ENCODE data around the gene SYT9.
A peak's percentile ranks its signal among the peaks of the same experiment; 100 is the strongest.

The SYT9 gene

GRCh38 chr11:7353100-7353499 lies 101.4 kb downstream of the SYT9 start:
- DNase-seq (ENCODE audit: low read depth): peak; percentile 58
- no peak overlapping the region for H3K4me3 ChIP-seq (ENCODE audit: low read depth, low read length)
- TF ChIP-seq CTCF (IDR thresholded peaks at IDR 0.05; ENCODE audit: insufficient read depth, low read depth, low read length, missing control alignments): peak; percentile 64

GRCh38 chr11:7364660-7365059 lies 113.0 kb downstream of the SYT9 start:
- no peak for DNase-seq (ENCODE audit: low read depth)
- H3K4me3 ChIP-seq (ENCODE audit: low read depth, low read length): no peak overlapping the region
- no peak for TF ChIP-seq CTCF (IDR thresholded peaks at IDR 0.05; ENCODE audit: insufficient read depth, low read depth, low read length, missing control alignments)

DNA sequence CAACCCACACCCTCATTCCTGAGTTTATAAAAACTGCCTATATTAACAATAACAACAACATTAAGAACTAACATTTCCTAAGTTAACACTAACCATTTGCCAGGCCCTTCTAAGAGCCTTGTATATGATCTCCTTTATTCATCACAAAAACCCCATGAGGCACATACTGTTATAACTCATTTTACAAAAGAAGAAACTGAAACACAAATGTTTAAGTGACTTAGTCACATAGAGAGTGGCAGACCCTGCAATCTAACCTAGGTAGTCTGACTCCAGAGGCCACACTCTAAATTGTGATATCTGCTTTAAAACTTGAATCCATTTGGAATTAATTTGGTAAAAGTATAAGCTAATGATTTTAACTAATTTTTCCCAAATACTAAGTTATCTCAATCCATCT lies 116.1 kb downstream of the SYT9 start:
- no peak for TF ChIP-seq CTCF (IDR thresholded peaks at IDR 0.05; ENCODE audit: insufficient read depth, low read depth, low read length, missing control alignments)
- no peak for DNase-seq (ENCODE audit: low read depth)
- H3K4me3 ChIP-seq (ENCODE audit: low read depth, low read length): no peak overlapping the region

DNA sequence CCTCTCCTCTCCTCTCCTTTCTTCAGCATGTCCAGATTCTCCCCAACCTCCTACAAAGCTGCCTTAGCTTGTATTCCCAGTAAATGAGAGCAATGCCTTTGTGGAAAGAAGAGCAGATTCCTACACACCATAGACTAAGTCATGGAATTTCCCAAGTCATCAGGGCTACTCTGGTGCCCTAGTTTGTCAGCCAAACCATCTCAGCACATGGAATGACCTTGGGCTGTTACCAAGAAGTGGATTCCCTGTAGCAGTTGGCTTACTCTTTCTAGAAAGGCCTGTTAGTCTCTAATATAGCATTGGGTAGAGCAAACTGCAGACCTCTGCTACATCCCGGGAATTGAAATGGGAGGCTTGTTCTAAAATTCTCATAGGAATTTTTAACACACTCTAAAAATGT lies 124.7 kb downstream of the SYT9 start:
- no peak for DNase-seq (ENCODE audit: low read depth)
- no peak for TF ChIP-seq CTCF (IDR thresholded peaks at IDR 0.05; ENCODE audit: insufficient read depth, low read depth, low read length, missing control alignments)
- no peak overlapping the region for H3K4me3 ChIP-seq (ENCODE audit: low read depth, low read length)

DNA sequence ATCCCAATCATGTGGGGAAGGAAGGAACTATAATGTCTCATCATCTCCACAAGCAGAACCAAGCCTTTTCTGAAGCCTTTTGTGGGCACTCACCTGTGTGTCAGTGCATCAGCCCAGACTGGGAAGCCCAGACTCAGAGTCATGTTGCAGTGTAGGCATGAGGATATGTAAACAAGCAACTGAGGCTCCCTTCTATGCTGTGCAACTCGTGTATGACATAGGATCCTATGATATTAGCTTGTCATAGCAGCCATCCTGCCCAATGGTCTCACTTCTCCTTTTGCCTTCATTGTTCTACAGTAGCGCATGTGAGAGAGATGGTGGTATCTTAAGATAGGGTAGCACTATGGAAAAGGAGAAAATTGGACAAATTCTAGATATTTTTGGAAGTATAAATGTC lies 130.2 kb downstream of the SYT9 start:
- no peak overlapping the region for H3K4me3 ChIP-seq (ENCODE audit: low read depth, low read length)
- TF ChIP-seq CTCF (IDR thresholded peaks at IDR 0.05; ENCODE audit: insufficient read depth, low read depth, low read length, missing control alignments): no peak
- peak; percentile 5 for DNase-seq (ENCODE audit: low read depth)

- no peak for TF ChIP-seq CTCF (IDR thresholded peaks at IDR 0.05; ENCODE audit: insufficient read depth, low read depth, low read length, missing control alignments)
- H3K4me3 ChIP-seq (ENCODE audit: low read depth, low read length): no peak overlapping the region
- DNase-seq (ENCODE audit: low read depth): peak; percentile 15
These were observed 131.7 kb downstream of the SYT9 start for GRCh38 chr11:7383406-7383805.

GRCh38 chr11:7384691-7385090 lies 133.0 kb downstream of the SYT9 start:
- TF ChIP-seq CTCF (IDR thresholded peaks at IDR 0.05; ENCODE audit: insufficient read depth, low read depth, low read length, missing control alignments): no peak
- H3K4me3 ChIP-seq (ENCODE audit: low read depth, low read length): no peak overlapping the region
- DNase-seq (ENCODE audit: low read depth): no peak
